Muscle of arm (tissue), 14 donors: Measurements from ENCODE around the gene NAP1L3. TPM values are rescaled to one million over a fixed set of nuclear protein-coding genes. Genes with fewer than 3 reads are reported as not detected.

ENCODE experiments used
- DNase-seq: peaks from one replicate; pipeline ENCODE4 v3.0.0-alpha.2; 2013
- long read RNA-seq, 11 donors: transcript quantifications; one replicate each; lab custom pipeline, GENCODE V29; 2026
- polyA plus RNA-seq, 12 donors: library from polyadenylated mRNA; unstranded; fragments of 120-200 nt; gene quantifications; one replicate each; pipeline ENCODE4 v1.2.1, GENCODE V29; 2013; ENCODE audit not compliant: insufficient read length in 12 of 12

Gene NAP1L3, protein sequence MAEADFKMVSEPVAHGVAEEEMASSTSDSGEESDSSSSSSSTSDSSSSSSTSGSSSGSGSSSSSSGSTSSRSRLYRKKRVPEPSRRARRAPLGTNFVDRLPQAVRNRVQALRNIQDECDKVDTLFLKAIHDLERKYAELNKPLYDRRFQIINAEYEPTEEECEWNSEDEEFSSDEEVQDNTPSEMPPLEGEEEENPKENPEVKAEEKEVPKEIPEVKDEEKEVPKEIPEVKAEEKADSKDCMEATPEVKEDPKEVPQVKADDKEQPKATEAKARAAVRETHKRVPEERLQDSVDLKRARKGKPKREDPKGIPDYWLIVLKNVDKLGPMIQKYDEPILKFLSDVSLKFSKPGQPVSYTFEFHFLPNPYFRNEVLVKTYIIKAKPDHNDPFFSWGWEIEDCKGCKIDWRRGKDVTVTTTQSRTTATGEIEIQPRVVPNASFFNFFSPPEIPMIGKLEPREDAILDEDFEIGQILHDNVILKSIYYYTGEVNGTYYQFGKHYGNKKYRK
- polyA plus RNA-seq, result 10 to 100 TPM in 6 of 12 donors, 1 to 10 TPM in 5, not detected in 1; 6.5 to 14.0 (median 10.2) TPM
- long read RNA-seq, donor 1, transcript NAP1L3-201 (1 exons, 2,639 nt), result major isoform, 45 of 45 reads
- long read RNA-seq, donor 1, partial matches to known transcripts, result 0 of 45 reads
- long read RNA-seq, donor 1, other reads (novel, unspliced or antisense), result 0 of 45 reads
- long read RNA-seq, donor 2, transcript NAP1L3-201 (1 exons, 2,639 nt), result major isoform, 8 of 8 reads
- long read RNA-seq, donor 2, partial matches to known transcripts, result 0 of 8 reads
- long read RNA-seq, donor 2, other reads (novel, unspliced or antisense), result 0 of 8 reads
- long read RNA-seq, donor 3, transcript NAP1L3-201 (1 exons, 2,639 nt), result major isoform, 7 of 7 reads
- long read RNA-seq, donor 3, partial matches to known transcripts, result 0 of 7 reads
- long read RNA-seq, donor 3, other reads (novel, unspliced or antisense), result 0 of 7 reads
- long read RNA-seq, donor 4, partial matches to known transcripts, result 0 of 4 reads
- long read RNA-seq, donor 4, other reads (novel, unspliced or antisense), result 0 of 4 reads
- long read RNA-seq, donor 5, transcript NAP1L3-201 (1 exons, 2,639 nt), result major isoform, 9 of 9 reads
- long read RNA-seq, donor 5, partial matches to known transcripts, result 0 of 9 reads
- long read RNA-seq, donor 5, other reads (novel, unspliced or antisense), result 0 of 9 reads
- long read RNA-seq, donor 6, transcript NAP1L3-201 (1 exons, 2,639 nt), result major isoform, 6 of 6 reads
- long read RNA-seq, donor 6, partial matches to known transcripts, result 0 of 6 reads
- long read RNA-seq, donor 6, other reads (novel, unspliced or antisense), result 0 of 6 reads
- long read RNA-seq, donor 7, transcript NAP1L3-201 (1 exons, 2,639 nt), result major isoform, 6 of 6 reads
- long read RNA-seq, donor 7, partial matches to known transcripts, result 0 of 6 reads
- long read RNA-seq, donor 7, other reads (novel, unspliced or antisense), result 0 of 6 reads
- long read RNA-seq, donor 8, transcript NAP1L3-201 (1 exons, 2,639 nt), result major isoform, 6 of 6 reads
- long read RNA-seq, donor 8, partial matches to known transcripts, result 0 of 6 reads
- long read RNA-seq, donor 8, other reads (novel, unspliced or antisense), result 0 of 6 reads
- long read RNA-seq, donor 9, transcript NAP1L3-201 (1 exons, 2,639 nt), result major isoform, 8 of 8 reads
- long read RNA-seq, donor 9, partial matches to known transcripts, result 0 of 8 reads
- long read RNA-seq, donor 9, other reads (novel, unspliced or antisense), result 0 of 8 reads
- long read RNA-seq, donor 10, partial matches to known transcripts, result 0 of 2 reads
- long read RNA-seq, donor 10, other reads (novel, unspliced or antisense), result 0 of 2 reads
- long read RNA-seq, donor 11, transcript NAP1L3-201 (1 exons, 2,639 nt), result major isoform, 10 of 10 reads
- long read RNA-seq, donor 11, partial matches to known transcripts, result 0 of 10 reads
- long read RNA-seq, donor 11, other reads (novel, unspliced or antisense), result 0 of 10 reads

DNA sequence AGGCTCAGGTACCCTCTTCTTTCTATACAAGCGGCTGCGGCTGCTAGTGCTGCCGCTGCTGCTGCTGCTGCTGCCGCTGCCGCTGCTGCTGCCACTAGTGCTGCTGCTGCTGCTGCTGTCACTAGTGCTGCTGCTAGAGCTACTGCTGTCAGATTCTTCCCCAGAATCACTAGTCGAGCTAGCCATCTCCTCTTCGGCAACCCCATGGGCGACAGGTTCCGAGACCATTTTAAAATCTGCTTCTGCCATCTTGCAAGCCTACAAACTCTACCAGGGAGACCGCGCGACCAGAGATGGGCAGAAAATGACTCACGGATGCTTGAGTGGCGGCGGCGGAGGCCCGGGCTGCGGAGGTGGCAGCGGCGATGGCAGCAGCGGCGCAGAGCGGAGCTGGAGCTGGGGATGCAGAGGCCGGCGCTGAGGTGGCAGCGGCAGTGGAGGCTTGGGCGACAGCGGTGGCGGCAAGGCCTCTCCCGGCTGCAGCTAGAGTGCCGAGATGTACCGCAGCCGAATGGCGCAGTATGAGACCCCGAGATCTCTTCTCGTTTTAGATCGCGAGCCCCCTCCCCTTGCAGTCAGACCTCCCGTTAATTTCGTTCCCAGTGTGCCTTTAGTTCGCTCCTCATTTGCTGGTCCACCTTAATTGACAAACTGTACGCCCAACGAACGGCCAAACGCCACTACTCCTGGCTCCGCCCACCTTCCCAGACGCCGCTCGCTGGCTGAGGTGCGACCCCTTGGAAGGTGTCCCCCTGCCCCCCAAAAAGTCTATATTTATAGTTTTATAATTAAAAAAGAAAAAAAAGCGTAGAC is at the start of gene NAP1L3:
NAP1L3 (minus strand) TSS at position 523 of the 813 bp plus-strand sequence; CDS start at position 249, 274 bp downstream.
- DNase-seq, result peak; percentile 85

DNA sequence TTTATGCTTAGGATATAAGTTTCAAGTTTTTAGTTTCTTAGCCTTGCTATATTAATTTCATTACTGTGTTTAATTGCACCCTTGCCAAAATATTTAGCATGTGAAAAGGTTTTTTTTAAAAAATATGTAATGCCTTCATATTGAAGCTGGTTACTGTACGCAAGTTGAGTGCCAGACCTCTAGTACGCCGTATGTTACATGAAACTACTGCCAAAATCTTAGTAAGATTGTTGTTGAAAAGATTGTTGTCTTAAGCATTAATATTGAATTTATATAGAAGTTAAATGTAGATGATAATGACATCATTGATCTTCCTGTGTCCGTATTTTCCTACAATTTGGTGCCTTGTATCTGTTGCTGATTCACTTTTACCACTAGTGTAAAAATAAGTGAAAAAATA is 37.7 kb upstream of the NAP1L3 start:
- no peak for DNase-seq

DNA sequence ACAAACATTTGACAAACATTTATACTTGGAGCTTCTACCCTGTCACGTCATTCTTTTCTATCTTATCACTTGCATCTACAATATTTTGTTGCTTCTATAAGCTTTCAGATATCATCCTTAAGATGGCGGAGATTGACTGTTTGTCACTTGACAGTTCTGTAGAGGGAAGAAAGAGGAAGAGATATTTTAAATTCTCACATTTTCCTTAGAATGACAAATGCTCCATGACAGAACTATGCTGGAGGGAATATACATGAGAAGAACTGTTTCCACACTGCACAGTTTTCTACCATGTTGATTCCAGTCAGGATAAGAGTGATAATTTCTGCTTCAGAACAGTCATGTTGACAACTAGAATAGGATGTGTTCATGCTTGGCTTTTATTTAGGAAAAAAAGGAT is 30.3 kb upstream of the NAP1L3 start:
- no peak for DNase-seq

DNA sequence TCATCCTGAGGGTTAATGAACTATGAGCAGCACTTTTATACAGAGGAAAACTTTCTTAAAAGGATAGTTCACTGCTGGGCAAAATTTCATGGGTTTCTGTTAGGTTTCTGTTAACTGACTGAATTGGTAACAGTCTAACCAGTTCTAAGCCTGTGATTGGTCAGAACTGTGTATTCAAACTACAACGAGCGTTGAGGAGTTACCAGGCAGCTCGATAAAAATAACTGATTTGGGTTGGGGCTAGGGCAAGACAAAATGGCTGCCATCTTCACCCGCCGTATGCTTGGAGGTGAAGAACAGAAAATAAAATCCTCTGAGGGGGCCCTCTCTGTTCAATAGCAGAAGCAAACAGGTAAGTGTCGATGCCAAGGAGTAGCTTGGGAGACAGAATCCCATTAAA is 22.6 kb upstream of the NAP1L3 start:
- DNase-seq, result no peak

DNA sequence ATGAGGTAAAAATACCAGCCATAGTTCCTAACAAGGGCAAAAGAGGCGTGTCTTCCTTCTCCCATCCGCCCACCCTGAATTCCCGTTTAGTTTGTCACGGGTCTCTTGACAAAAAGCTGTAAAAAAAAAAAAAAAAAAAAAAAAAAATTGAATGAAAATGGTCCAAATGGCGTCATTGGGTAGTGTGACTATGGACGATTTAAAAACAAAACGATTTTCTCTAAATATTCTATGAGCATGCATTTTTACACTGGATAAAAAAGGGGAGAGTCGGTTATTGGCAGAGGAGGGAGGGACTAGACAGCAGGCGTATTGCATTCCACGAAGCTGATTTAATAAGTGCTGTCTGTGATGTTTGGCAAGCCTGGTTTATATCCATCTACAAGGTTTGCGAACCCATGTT is 492 bp upstream of the NAP1L3 start, which contains the start of gene FAM133A:
FAM133A (plus strand) TSS at position 338 of the 403 bp plus-strand sequence. CDS start 35,214 bp downstream, outside the sequence.
- no peak for DNase-seq

DNA sequence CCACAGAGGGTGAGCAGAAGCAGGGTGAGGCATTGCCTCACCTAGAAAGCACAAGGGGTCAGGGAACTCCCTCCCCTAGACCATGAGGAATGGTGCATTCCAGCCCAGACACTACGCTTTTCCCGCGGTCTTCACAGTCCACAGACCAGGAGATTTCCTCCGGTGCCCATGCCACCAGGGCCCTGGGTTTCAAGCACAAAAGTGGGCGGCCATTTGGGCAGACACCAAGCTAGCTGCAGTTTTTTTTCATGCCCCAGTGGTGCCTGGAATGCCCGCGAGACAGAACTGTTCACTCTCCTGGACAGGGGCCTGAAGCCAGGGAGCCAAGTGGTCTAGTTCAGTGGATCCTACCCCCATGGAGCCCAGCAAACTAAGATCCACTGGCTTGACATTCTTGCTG is 12.8 kb downstream of the NAP1L3 start:
- DNase-seq, result no peak

DNA sequence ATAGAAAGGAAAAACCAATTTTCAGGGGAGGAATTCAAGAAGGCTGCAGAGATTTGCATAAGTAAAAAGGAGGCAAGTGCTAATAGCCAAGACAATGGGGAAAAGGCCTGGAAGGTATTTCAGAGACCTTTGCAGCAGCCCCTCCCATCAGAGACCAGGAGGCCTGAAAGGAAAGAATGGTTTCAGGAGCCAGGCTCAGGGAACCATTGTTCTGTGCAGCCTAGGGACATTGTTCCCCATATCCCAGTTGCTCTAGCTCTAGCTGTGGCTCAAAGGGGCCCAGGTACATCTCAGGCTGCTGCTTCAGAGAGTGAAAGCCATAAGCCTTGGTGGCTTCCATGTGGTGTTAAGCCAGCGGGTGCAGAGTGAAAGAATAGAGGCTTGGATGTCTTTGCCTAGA is 24.0 kb downstream of the NAP1L3 start:
- DNase-seq, result no peak

DNA sequence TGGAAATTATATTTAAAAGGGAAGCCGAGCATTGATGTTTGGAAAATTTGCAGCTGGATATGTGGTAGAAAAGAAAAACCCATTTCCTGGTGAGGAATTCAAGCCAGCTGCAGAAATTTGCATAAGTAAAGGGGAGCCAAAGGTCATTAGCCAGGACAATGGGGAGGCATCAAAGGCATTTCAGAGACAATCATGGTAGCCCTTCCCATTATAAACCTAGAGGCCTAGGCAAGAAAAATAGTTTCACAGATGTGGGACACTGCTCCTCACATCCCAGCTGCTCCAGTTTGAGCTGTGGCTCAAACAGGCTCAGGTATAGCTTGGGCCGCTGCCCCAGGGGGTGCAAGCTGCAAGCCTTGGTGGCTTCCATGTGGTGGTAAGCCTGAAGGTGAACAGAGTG is 35.8 kb downstream of the NAP1L3 start:
- no peak for DNase-seq

Other genes starting within 250 kb of the NAP1L3 start
- gene FAM133A, start 628 bp upstream of the NAP1L3 start, polyA plus RNA-seq, result under 1 TPM in 9 of 12 donors, not detected in 3; 0.08 to 0.55 (median 0.20) TPM